HEK293T (cell line): ENCODE data around the gene CSNK1E.

Source experiments
- BHLHE40 ChIP-seq: fragments of 450-650 bp; IDR thresholded peaks from 2 replicates; pipeline ENCODE4 v1.6.1; 2016; ENCODE audit warnings: mild to moderate bottlenecking, moderate library complexity, borderline replicate concordance
- ELF4 ChIP-seq: fragments of 450-650 bp; IDR thresholded peaks from 2 replicates; pipeline ENCODE4 v1.6.1; 2017; ENCODE audit warnings: antibody characterized with exemption
- NFRKB ChIP-seq: fragments of 450-650 bp; IDR thresholded peaks from 2 replicates; pipeline ENCODE4 v1.6.1; 2016; ENCODE audit warnings: mild to moderate bottlenecking, moderate library complexity
- SP1 ChIP-seq: fragments of 450-650 bp; IDR thresholded peaks from 2 replicates; pipeline ENCODE4 v1.6.1; 2017
- SUZ12 ChIP-seq: fragments of 450-650 bp; IDR thresholded peaks from 2 replicates; pipeline ENCODE4 v1.6.1; 2016; ENCODE audit warnings: mild to moderate bottlenecking

GRCh38 chr22:38272373-38273134 is 44.7 kb downstream of the CSNK1E start, which contains the start of gene TMEM184B:
- TF ChIP-seq BHLHE40 (no peak), NFRKB (no peak), SP1 (no peak), ELF4 (no peak), SUZ12 (no peak)
